Right lobe of liver (tissue), 6 donors: Measurements from ENCODE around the gene DCHS2. TPM values are rescaled to one million over a fixed set of nuclear protein-coding genes. Genes with fewer than 3 reads are reported as not detected.
"Not testable (repeated sequence)": the region's sequence is repeated elsewhere in the genome, so short reads cannot be mapped to it uniquely, and the experiment has no call there.

ENCODE experiments used
- ATAC-seq, 4 donors: fragments of 200-7000 bp; cut with Tn5 transposase; one replicate each; pipeline ENCODE4 v1.9.1; 2020; ENCODE audit warnings: mild to moderate bottlenecking in 4 of 4, moderate library complexity in 4 of 4
- DNase-seq, 3 donors: peaks; one replicate each; pipeline ENCODE4 v3.0.0-alpha.2; 2020
- H3K27ac ChIP-seq, 3 donors: fragments of 200-600 bp; one replicate each; pipeline ENCODE4 v1.8.0; 2022
- H3K27me3 ChIP-seq, 2 donors: fragments of 200-600 bp; one replicate each; pipeline ENCODE4 v1.8.0; 2022
- H3K36me3 ChIP-seq, 4 donors: fragments of 200-600 bp; sonication (generic) in 1 of 4; one replicate each; pipeline versions ENCODE4 v1.5.1 to v1.8.0; 2017 to 2022; ENCODE audit warnings: control low read depth in 1 of 4
- H3K4me1 ChIP-seq, 4 donors: fragments of 200-600 bp; sonication (generic) in 1 of 4; one replicate each; pipeline versions ENCODE4 v1.5.1 to v1.8.0; 2017 to 2022; ENCODE audit warnings: control low read depth in 1 of 4
- H3K4me3 ChIP-seq, 3 donors: fragments of 200-600 bp; one replicate each; pipeline ENCODE4 v1.8.0; 2022
- H3K9me3 ChIP-seq, 4 donors: fragments of 200-600 bp; sonication (generic) in 1 of 4; one replicate each; pipeline versions ENCODE4 v1.5.1 to v1.8.0; 2017 to 2022; ENCODE audit warnings: control low read depth in 1 of 4
- CTCF ChIP-seq, 4 donors: fragments of 200-600 bp in 3 of 4; fragments of 450-650 bp in 1 of 4; IDR thresholded peaks; one replicate each; pipeline versions ENCODE4 v1.5.1 to v1.8.0; 2016 to 2022; ENCODE audit warnings: antibody characterized with exemption in 4 of 4, mild to moderate bottlenecking in 2 of 4
- POLR2A ChIP-seq: fragments of 450-650 bp; IDR thresholded peaks from one replicate; pipeline ENCODE4 v1.6.1; 2017; ENCODE audit warnings: antibody characterized with exemption, mild to moderate bottlenecking
- WGBS: methylation state at CpG from one replicate; pipeline ENCODE4 v1.1.6; 2018; ENCODE audit warnings: low coverage, low lambda C conversion rate; ENCODE audit not compliant: insufficient coverage; ENCODE audit errors: missing lambda C conversion rate; 5-methylcytosine and 5-hydroxymethylcytosine counted together
- intact Hi-C, 2 donors: fragments of 100-400 bp; cut with DNase I; formaldehyde crosslinking; loops; one replicate each; pipeline versions ENCODE4 v1.11.2 to v1.14.1; 2022
- total RNA-seq, 6 experiments: library from RNA; depleted of rRNA in 2 of 6; stranded (reverse); fragments of >200 nt in 2 of 6; fragmentation: NEBNext Ultra II Directional in 3 of 6; extraction: Animal tissue kit (Norgen Biotek cat#: 25700) in 3 of 6; gene quantifications; one replicate each; pipeline versions ENCODE4 v1.1.0 to v1.2.4, GENCODE V29; 2016 to 2023
- donor health status: DM: no; HTN: yes; CAD: no.
- donor health status: DM: no; HTN: no; CAD: no.
- donor health status: DM: no; HTN: no; CAD: no.
- donor health status: DM: no; HTN: yes; CAD: no.
- donor health status: DM: no; HTN: yes; CAD: no.

The DCHS2 gene
- total RNA-seq, 6 experiments from 2014 or later, result 0.07 to 0.37 (median 0.12) TPM; not detected in 1

GRCh38 chr4:154231806-154232478 is 259.7 kb downstream of the DCHS2 start:
- Histone ChIP-seq H3K4me3 (no peak overlapping the region), H3K27me3 (no peaks in the 10 kb centered on the region), H3K36me3 (no peaks in the 10 kb centered on the region), H3K9me3 (no peaks in the 10 kb centered on the region), H3K4me1 (no peaks in the 10 kb centered on the region), H3K27ac (no peak overlapping the region)
- intact Hi-C loops, result no loop called here
- ATAC-seq (no peak), DNase-seq (no peak)
- 49% methylated on average over 2 of the region's 2 CpGs for WGBS
- TF ChIP-seq CTCF (IDR thresholded peaks at IDR 0.05) (no peak), POLR2A (no peak)

- DNase-seq, result no peak
- no peak overlapping the region for H3K4me3 ChIP-seq
- H3K9me3 ChIP-seq, result no peaks in the 10 kb centered on the region
- H3K4me1 ChIP-seq, result no peaks in the 10 kb centered on the region
- ATAC-seq, result no peak
- intact Hi-C loops, result no loop called here
- no peak overlapping the region for H3K27ac ChIP-seq
- TF ChIP-seq POLR2A (no peak), CTCF (IDR thresholded peaks at IDR 0.05) (no peak)
- no peaks in the 10 kb centered on the region for H3K36me3 ChIP-seq
- H3K27me3 ChIP-seq, result no peaks in the 10 kb centered on the region
- 53% methylated on average over 3 of the region's 3 CpGs for WGBS
Measured at GRCh38 chr4:154230723-154231122, 260.9 kb downstream of the DCHS2 start.

- TF ChIP-seq CTCF (IDR thresholded peaks at IDR 0.05) (no peak), POLR2A (no peak)
- Histone ChIP-seq H3K36me3 (no peaks in the 10 kb centered on the region), H3K9me3 (no peaks in the 10 kb centered on the region), H3K27me3 (no peaks in the 10 kb centered on the region), H3K4me1 (no peaks in the 10 kb centered on the region), H3K4me3 (no peak overlapping the region), H3K27ac (no peak overlapping the region)
- DNase-seq (no peak), ATAC-seq (no peak)
- intact Hi-C loops, result no loop called here
- 21% methylated on average over 2 of the region's 2 CpGs for WGBS
Measured at GRCh38 chr4:154230091-154230490, 261.5 kb downstream of the DCHS2 start.

GRCh38 chr4:154222875-154223274 is 268.7 kb downstream of the DCHS2 start:
- Histone ChIP-seq H3K9me3 (no peaks in the 10 kb centered on the region), H3K36me3 (no peaks in the 10 kb centered on the region), H3K4me1 (no peaks in the 10 kb centered on the region), H3K27ac (no peak overlapping the region), H3K27me3 (no peaks in the 10 kb centered on the region), H3K4me3 (no peak overlapping the region)
- intact Hi-C loops, result no loop called here
- TF ChIP-seq POLR2A (no peak), CTCF (IDR thresholded peaks at IDR 0.05) (no peak)
- DNase-seq (no peak), ATAC-seq (no peak)

- H3K4me3 ChIP-seq, result no peak overlapping the region
- ATAC-seq (no peak), DNase-seq (no peak)
- no peaks in the 10 kb centered on the region for H3K4me1 ChIP-seq
- intact Hi-C loops, result no loop called here
- no peaks in the 10 kb centered on the region for H3K27me3 ChIP-seq
- no peak for TF ChIP-seq CTCF (IDR thresholded peaks at IDR 0.05)
- no peak for TF ChIP-seq POLR2A
- no peak overlapping the region for H3K27ac ChIP-seq
- no peaks in the 10 kb centered on the region for H3K36me3 ChIP-seq
- H3K9me3 ChIP-seq, result no peaks in the 10 kb centered on the region
Measured at GRCh38 chr4:154218051-154218450, 273.5 kb downstream of the DCHS2 start.

GRCh38 chr4:154217384-154217783 is 274.2 kb downstream of the DCHS2 start:
- H3K36me3 ChIP-seq, DNase-seq, intact Hi-C loops, H3K4me1 ChIP-seq, ATAC-seq, H3K9me3 ChIP-seq, H3K27ac ChIP-seq, H3K27me3 ChIP-seq, H3K4me3 ChIP-seq: not testable (repeated sequence)
- 61% methylated on average over 5 of the region's 13 CpGs for WGBS
